Activated T-cell treated with anti-CD3 and anti-CD28 coated beads, Interleukin-2, amount 50 U/mL, for 48 hours (primary cell): ENCODE measurements around the gene LRRC40.
"Not testable (repeated sequence)": the region's sequence is repeated elsewhere in the genome, so short reads cannot be mapped to it uniquely, and the experiment has no call there.

Experiments used
- DNase-seq, 2 experiments: peaks; one replicate each; pipeline ENCODE4 v3.0.0-alpha.2; 2020

Gene LRRC40

GRCh38 chr1:70205434-70206118 is at the start of gene LRRC40:
TSS of gene LRRC40 (minus strand) at chr1:70205579. CDS start at chr1:70205540, 39 bp downstream.
- DNase-seq, result peak; percentile 97 to 98

- no peak for DNase-seq
Observed at GRCh38 chr1:70248729-70249128, 43.4 kb upstream of the LRRC40 start.

GRCh38 chr1:70247768-70248167 is 42.4 kb upstream of the LRRC40 start:
- no peak for DNase-seq

GRCh38 chr1:70247122-70247521 is 41.7 kb upstream of the LRRC40 start:
- no peak for DNase-seq

GRCh38 chr1:70239940-70240339 is 34.6 kb upstream of the LRRC40 start:
- no peak for DNase-seq

GRCh38 chr1:70234733-70235132 is 29.4 kb upstream of the LRRC40 start:
- DNase-seq, result no peak

- no peak for DNase-seq
Observed at GRCh38 chr1:70231475-70231874, 26.1 kb upstream of the LRRC40 start.

- no peak for DNase-seq
Observed at GRCh38 chr1:70228670-70229069, 23.3 kb upstream of the LRRC40 start.

GRCh38 chr1:70227439-70227838 is 22.1 kb upstream of the LRRC40 start:
- DNase-seq, result no peak

GRCh38 chr1:70224954-70225353 is 19.6 kb upstream of the LRRC40 start:
- DNase-seq, result no peak

GRCh38 chr1:70222716-70223235 is 17.4 kb upstream of the LRRC40 start:
- no peak for DNase-seq

GRCh38 chr1:70221238-70222121 is 16.1 kb upstream of the LRRC40 start, which contains the start of gene SRSF11:
TSS of gene SRSF11 (plus strand) at chr1:70221380. CDS start at chr1:70221637, 257 bp downstream.
- DNase-seq, result peak; percentile 98 to 99

- DNase-seq, result no peak
Observed at GRCh38 chr1:70220517-70221237, 15.3 kb upstream of the LRRC40 start.

GRCh38 chr1:70220015-70220414 is 14.6 kb upstream of the LRRC40 start:
- DNase-seq, result no peak

GRCh38 chr1:70211541-70211940 is 6.2 kb upstream of the LRRC40 start:
- DNase-seq, result no peak

- no peak for DNase-seq
Observed at GRCh38 chr1:70210820-70211219, 5.4 kb upstream of the LRRC40 start.

- no peak for DNase-seq
Observed at GRCh38 chr1:70208292-70208691, 2.9 kb upstream of the LRRC40 start.

GRCh38 chr1:70207492-70207891 is 2.1 kb upstream of the LRRC40 start:
- no peak for DNase-seq

- DNase-seq, result not testable (repeated sequence)
Observed at GRCh38 chr1:70206833-70207232, 1.5 kb upstream of the LRRC40 start.

- no peak for DNase-seq
Observed at GRCh38 chr1:70205071-70205433, 327 bp downstream of the LRRC40 start.

- DNase-seq, result no peak
Observed at GRCh38 chr1:70204600-70204999, 779 bp downstream of the LRRC40 start.

GRCh38 chr1:70204139-70204538 is 1.2 kb downstream of the LRRC40 start:
- no peak for DNase-seq

GRCh38 chr1:70202173-70202758 is 3.1 kb downstream of the LRRC40 start:
- no peak for DNase-seq
